T-cell (primary cell): ENCODE results near the gene LXN. TPM values are rescaled to one million over a fixed set of nuclear protein-coding genes. Genes with fewer than 3 reads are reported as not detected.

ENCODE experiments used
- ATAC-seq, 4 experiments: fragments of 200-7000 bp in 3 of 4; fragments of 150-1000 bp in 1 of 4; cut with Tn5 transposase; replicated peaks in 1 of 4; 1 replicate in 3 of 4; 2 replicates in 1 of 4; pipeline ENCODE4 v1.10.0; 2021; ENCODE audit warnings: moderate library complexity in 3 of 4, mild to moderate bottlenecking in 2 of 4, moderate number of reproducible peaks in 1 of 4
- CTCF ChIA-PET, 2 donors: fragments of 300-600 bp; sonication (Branson Sonifier 250); formaldehyde crosslinking; loops; one replicate each; lab custom pipeline; 2022; ENCODE audit warnings: antibody characterized with exemption in 2 of 2; lab: Charles Lee
- POLR2A ChIA-PET, 2 donors: fragments of 300-600 bp; sonication (Branson Sonifier 250); formaldehyde crosslinking; loops; one replicate each; lab custom pipeline; 2022; ENCODE audit warnings: antibody characterized with exemption in 2 of 2; lab: Charles Lee
- DNase-seq, 35 experiments: peaks; one replicate each; pipeline versions ENCODE4 v3.0.0 to v3.0.0-alpha.2; 2013 to 2023
- H3K27ac ChIP-seq: one replicate; pipeline ENCODE4 v1.5.1; 2013; ENCODE audit warnings: low read length
- H3K27me3 ChIP-seq, 2 experiments: replicated peaks in 1 of 2; 1 replicate in 1 of 2; 2 replicates in 1 of 2; pipeline versions ENCODE4 v1.6.1 to v1.7.0; 2013; ENCODE audit warnings: low read length in 1 of 2, mixed read lengths in 1 of 2; ENCODE audit not compliant: control insufficient read depth in 2 of 2, insufficient read depth in 2 of 2; ENCODE audit errors: extremely low read depth in 1 of 2
- H3K36me3 ChIP-seq, 2 donors: 1 replicate in 1 of 2; 2 replicates in 1 of 2; pipeline versions ENCODE4 v1.6.1 to v1.7.0; 2013; ENCODE audit warnings: low read length in 1 of 2; ENCODE audit not compliant: control insufficient read depth in 2 of 2, insufficient read depth in 1 of 2; ENCODE audit errors: extremely low read depth in 1 of 2
- H3K4me1 ChIP-seq, 2 experiments: 1 replicate in 1 of 2; 2 replicates in 1 of 2; pipeline versions ENCODE4 v1.6.1 to v1.7.0; 2013; ENCODE audit warnings: low read length in 2 of 2, mixed read lengths in 1 of 2; ENCODE audit not compliant: insufficient read depth in 2 of 2, control insufficient read depth in 1 of 2; ENCODE audit errors: extremely low read depth in 1 of 2
- H3K4me3 ChIP-seq, 2 donors: 1 replicate in 1 of 2; 2 replicates in 1 of 2; pipeline versions ENCODE4 v1.5.1 to v1.7.0; 2013; ENCODE audit warnings: mild to moderate bottlenecking in 2 of 2, low read length in 1 of 2, moderate library complexity in 1 of 2; ENCODE audit not compliant: control insufficient read depth in 1 of 2; ENCODE audit errors: extremely low read depth in 1 of 2
- H3K9me3 ChIP-seq: 2 replicates; pipeline ENCODE4 v1.7.0; 2013
- H3K27ac Mint-ChIP-seq, 2 donors: one replicate each; pipeline ENCODE4 v1.8.0; 2020 to 2021; ENCODE audit warnings: mild to moderate bottlenecking in 2 of 2, mixed read lengths in 2 of 2
- H3K27me3 Mint-ChIP-seq, 2 donors: one replicate each; pipeline ENCODE4 v1.8.0; 2021 to 2022; ENCODE audit warnings: mixed read lengths in 2 of 2
- H3K36me3 Mint-ChIP-seq: one replicate; pipeline ENCODE4 v1.8.0; 2021; ENCODE audit warnings: mixed read lengths
- H3K4me1 Mint-ChIP-seq, 3 donors: one replicate each; pipeline ENCODE4 v1.8.0; 2020 to 2022; ENCODE audit warnings: mixed read lengths in 3 of 3, mild to moderate bottlenecking in 1 of 3
- H3K4me3 Mint-ChIP-seq, 3 donors: one replicate each; pipeline ENCODE4 v1.8.0; 2020 to 2022; ENCODE audit warnings: mild to moderate bottlenecking in 3 of 3, mixed read lengths in 3 of 3, moderate library complexity in 3 of 3
- H3K9me3 Mint-ChIP-seq, 3 donors: one replicate each; pipeline ENCODE4 v1.8.0; 2020 to 2022; ENCODE audit warnings: mixed read lengths in 3 of 3
- WGBS: methylation state at CpG from one replicate; pipeline ENCODE4 v1.1.5; 2013; ENCODE audit warnings: missing lambda C conversion rate; ENCODE audit not compliant: insufficient coverage; 5-methylcytosine and 5-hydroxymethylcytosine counted together
- total RNA-seq, 35 experiments: library from RNA in 6 of 35; stranded (reverse) in 6 of 35; fragments of 120-200 nt in 1 of 35; gene quantifications; one replicate each; pipeline versions ENCODE4 v1.2.1 to v1.2.4 and lab custom pipeline; 2013 to 2026

The LXN gene
- total RNA-seq, 5 donors from 2014 or later (not counting 1 experiment from before 2014, with no cell fraction given) = 2.5 to 6.7 (median 3.9) TPM

DNA sequence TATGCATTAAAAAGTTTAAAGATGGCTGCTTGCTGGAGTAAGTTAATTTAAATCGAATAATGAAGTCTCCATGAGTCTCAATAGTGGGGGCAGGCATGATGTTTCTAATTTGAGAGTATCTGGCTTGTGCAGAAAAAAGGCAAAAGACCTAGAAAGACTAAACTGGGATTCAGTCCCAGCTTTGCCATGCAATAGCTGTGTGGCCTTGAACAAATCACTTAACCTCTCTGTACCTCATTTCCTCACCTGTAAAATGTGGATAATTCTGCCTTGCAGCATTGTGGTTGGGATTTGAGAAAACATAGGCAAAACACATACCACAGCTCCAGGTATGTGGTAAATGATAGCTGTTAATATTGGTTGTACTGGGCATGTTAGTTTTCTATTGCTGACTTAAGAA, 8.6 kb downstream of the LXN start:
- no peaks in the 10 kb centered on the region for H3K9me3 Mint-ChIP-seq
- ATAC-seq (no peak), DNase-seq (no peak)
- Histone ChIP-seq H3K36me3 (peaks cover 18 to 82% of the 10 kb centered on the region in 2 donors), H3K27ac (no peak overlapping the region), H3K27me3 (no peaks in the 10 kb centered on the region), H3K4me3 (no peak overlapping the region), H3K9me3 (no peaks in the 10 kb centered on the region), H3K4me1 (no peaks in the 10 kb centered on the region)
- H3K36me3 Mint-ChIP-seq = peaks cover 54% of the 10 kb centered on the region
- no peaks in the 10 kb centered on the region for H3K27me3 Mint-ChIP-seq
- peaks cover 0 to 11% (median 7%) of the 10 kb centered on the region in 3 donors for H3K4me1 Mint-ChIP-seq
- WGBS = no CpG with 5 or more reads among the region's 1 CpG
- H3K4me3 Mint-ChIP-seq = no peak overlapping the region
- CTCF ChIA-PET = interaction anchor here in 1 of 2 donors (1.1 kb wide), 1 partner anchor 19 kb away, joined by 4 read pairs; no protein-coding TSS in a partner anchor
- no peak overlapping the region for H3K27ac Mint-ChIP-seq
- POLR2A ChIA-PET = no interaction called here

DNA sequence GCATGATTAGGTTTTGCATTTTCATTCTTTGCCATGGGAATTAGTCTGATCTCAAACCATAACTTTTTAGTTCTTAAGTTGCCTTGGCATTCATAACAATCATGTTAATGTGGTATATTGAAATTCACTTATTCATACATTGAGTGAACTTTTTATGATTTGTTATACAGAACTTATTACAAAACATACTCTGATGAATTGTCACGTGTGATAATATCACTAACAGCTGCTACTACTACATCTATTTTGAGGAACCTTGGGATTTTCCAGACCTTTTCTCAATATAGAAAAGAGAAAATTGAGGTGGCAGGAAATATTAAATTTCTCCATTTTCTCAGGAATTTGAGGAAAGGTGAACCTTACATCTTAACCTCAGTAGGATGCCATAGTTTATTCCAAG, 9.2 kb downstream of the LXN start:
- no peaks in the 10 kb centered on the region for H3K9me3 Mint-ChIP-seq
- no peaks in the 10 kb centered on the region for H3K27me3 Mint-ChIP-seq
- no CpG with 5 or more reads among the region's 1 CpG for WGBS
- CTCF ChIA-PET = interaction anchor here in 1 of 2 donors (0.9 to 1.5 kb wide), 4 partner anchors 10 to 19 kb away, joined by 3 to 4 read pairs (median 4); partner anchors contain the start of gene GFM1
- no peak overlapping the region for H3K27ac ChIP-seq
- H3K36me3 ChIP-seq = peaks cover 18 to 84% of the 10 kb centered on the region in 2 donors
- no peaks in the 10 kb centered on the region for H3K9me3 ChIP-seq
- POLR2A ChIA-PET = interaction anchor here in 1 of 2 donors (0.7 kb wide), 1 partner anchor 89 kb away, joined by 3 read pairs; no protein-coding TSS in a partner anchor
- peaks cover 50% of the 10 kb centered on the region for H3K36me3 Mint-ChIP-seq
- H3K4me1 ChIP-seq = no peaks in the 10 kb centered on the region
- H3K27me3 ChIP-seq = no peaks in the 10 kb centered on the region
- no peak overlapping the region for H3K4me3 Mint-ChIP-seq
- no peak for DNase-seq
- no peak overlapping the region for H3K27ac Mint-ChIP-seq
- no peak for ATAC-seq
- H3K4me3 ChIP-seq = no peak overlapping the region
- peaks cover 0 to 7% (median 5%) of the 10 kb centered on the region in 3 donors for H3K4me1 Mint-ChIP-seq

DNA sequence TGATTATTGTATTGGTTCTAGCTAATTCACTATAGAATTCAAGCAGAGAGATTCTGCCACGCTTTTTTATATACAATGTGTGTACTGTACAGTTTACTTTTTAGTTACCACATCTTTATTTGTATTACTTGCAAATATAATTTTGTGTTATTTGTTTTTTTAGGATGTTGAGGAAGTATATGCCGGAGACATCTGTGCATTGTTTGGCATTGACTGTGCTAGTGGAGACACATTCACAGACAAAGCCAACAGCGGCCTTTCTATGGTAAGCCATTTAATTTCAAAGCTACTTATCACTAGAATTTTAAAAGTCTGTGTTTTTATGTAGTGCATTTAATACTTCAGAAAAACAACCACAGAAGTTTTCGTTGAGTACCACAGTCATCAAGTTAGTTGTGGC, 11.7 kb downstream of the LXN start:
- Mint-ChIP-seq H3K36me3 (peaks cover 52% of the 10 kb centered on the region), H3K4me1 (peaks cover 0 to 7% (median 5%) of the 10 kb centered on the region in 3 donors), H3K4me3 (no peak overlapping the region), H3K9me3 (no peaks in the 10 kb centered on the region), H3K27me3 (no peaks in the 10 kb centered on the region), H3K27ac (no peak overlapping the region)
- H3K27ac ChIP-seq = no peak overlapping the region
- ChIA-PET POLR2A (no interaction called here), CTCF (interaction anchor here (0.6 to 3.3 kb wide), 8 partner anchors 15 to 506 kb away, joined by 3 to 30 read pairs (median 4); partner anchors contain the start of gene GFM1 (in 2 of the 2))
- no peaks in the 10 kb centered on the region for H3K9me3 ChIP-seq
- DNase-seq (no peak), ATAC-seq (no peak)
- no CpG with 5 or more reads among the region's 4 CpGs for WGBS
- no peak overlapping the region for H3K4me3 ChIP-seq
- no peaks in the 10 kb centered on the region for H3K4me1 ChIP-seq
- H3K27me3 ChIP-seq = no peaks in the 10 kb centered on the region
- peaks cover 18 to 83% of the 10 kb centered on the region in 2 donors for H3K36me3 ChIP-seq

DNA sequence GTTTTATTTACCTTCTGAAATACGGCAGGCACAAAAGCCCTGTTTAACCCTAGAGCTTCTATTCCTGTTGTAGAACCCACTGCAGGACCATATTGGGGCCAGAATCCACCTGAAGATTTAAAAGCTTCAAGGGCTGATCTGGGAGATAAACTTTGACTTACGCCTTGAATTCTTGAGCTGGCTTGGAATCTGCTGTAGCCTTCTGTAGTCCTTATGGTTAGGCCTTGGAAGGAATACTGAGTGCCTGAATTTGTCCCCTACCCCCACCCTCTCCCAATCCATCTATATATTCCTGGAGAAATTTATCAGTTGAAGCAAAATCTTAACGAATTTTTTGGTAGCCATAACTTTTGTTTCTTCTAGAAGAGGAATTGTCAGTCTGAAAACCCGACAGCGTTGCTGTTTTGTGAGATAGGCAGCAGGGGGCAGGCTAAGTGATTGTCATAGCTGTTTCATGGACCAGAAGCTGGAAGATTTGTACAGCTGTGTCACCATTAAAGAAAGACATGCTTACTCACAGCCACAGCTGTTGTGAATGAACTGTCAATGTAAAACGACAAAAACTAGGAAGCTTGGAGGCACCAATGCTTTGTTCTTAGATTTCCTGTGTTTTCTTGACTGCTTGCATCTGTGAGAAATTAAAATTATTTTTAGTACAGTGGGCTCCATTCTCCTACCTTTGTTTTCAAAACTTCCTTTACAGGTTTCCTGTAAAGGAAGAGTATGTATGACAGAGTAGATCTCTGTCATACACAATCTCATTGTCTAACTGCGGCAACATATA, 12.8 kb downstream of the LXN start:
- WGBS = no CpG with 5 or more reads among the region's 7 CpGs
- ChIA-PET CTCF (interaction anchor here (0.5 to 3.3 kb wide), 20 partner anchors 9 to 601 kb away, joined by 3 to 59 read pairs (median 6); partner anchors contain the start of genes GFM1 (in 2 of the 2) and LXN (in 1 of the 2)), POLR2A (interaction anchor here in 1 of 2 donors (1.0 kb wide), 1 partner anchor 14 kb away, joined by 3 read pairs; no protein-coding TSS in a partner anchor)
- peaks cover 0 to 7% (median 5%) of the 10 kb centered on the region in 3 donors for H3K4me1 Mint-ChIP-seq
- Histone ChIP-seq H3K36me3 (peaks cover 14 to 80% of the 10 kb centered on the region in 2 donors), H3K27ac (no peak overlapping the region), H3K4me3 (no peak overlapping the region), H3K9me3 (no peaks in the 10 kb centered on the region), H3K4me1 (no peaks in the 10 kb centered on the region), H3K27me3 (no peaks in the 10 kb centered on the region)
- no peaks in the 10 kb centered on the region for H3K9me3 Mint-ChIP-seq
- peak; percentile 54 to 69 (median 68) for ATAC-seq
- no peak overlapping the region for H3K4me3 Mint-ChIP-seq
- no peaks in the 10 kb centered on the region for H3K27me3 Mint-ChIP-seq
- H3K36me3 Mint-ChIP-seq = peaks cover 42% of the 10 kb centered on the region
- peak overlapping the region in 1 of 2 donors; percentile 28 for H3K27ac Mint-ChIP-seq
- DNase-seq = peak in 31 of 35 experiments; percentile 6 to 64 (median 35)

DNA sequence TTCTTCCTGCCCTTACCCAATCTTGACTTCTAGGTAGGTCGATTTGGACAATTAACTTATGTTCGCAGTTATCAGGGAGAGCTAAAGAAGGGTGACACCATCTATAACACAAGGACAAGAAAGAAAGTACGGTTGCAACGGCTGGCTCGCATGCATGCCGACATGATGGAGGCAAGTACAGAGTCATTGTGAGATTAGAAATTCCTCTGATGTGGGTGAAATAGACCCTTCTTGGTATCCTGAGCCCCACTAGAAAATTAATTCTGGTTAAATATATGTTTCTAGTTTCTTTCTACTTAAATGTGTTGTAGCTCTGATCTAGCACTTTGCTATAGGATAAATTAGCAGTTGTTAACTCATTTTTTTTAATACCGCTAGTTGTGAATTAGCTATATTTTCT, 13.6 kb downstream of the LXN start:
- H3K9me3 Mint-ChIP-seq = no peaks in the 10 kb centered on the region
- H3K4me1 Mint-ChIP-seq = peaks cover 0 to 7% (median 3%) of the 10 kb centered on the region in 3 donors
- H3K27me3 Mint-ChIP-seq = no peaks in the 10 kb centered on the region
- no peaks in the 10 kb centered on the region for H3K9me3 ChIP-seq
- no peaks in the 10 kb centered on the region for H3K27me3 ChIP-seq
- no peak overlapping the region for H3K27ac ChIP-seq
- no CpG with 5 or more reads among the region's 7 CpGs for WGBS
- no peak overlapping the region for H3K4me3 Mint-ChIP-seq
- H3K36me3 ChIP-seq = peaks cover 9 to 80% of the 10 kb centered on the region in 2 donors
- ChIA-PET POLR2A (interaction anchor here (0.5 to 1.0 kb wide), 2 partner anchors 14 to 1505 kb away, joined by 3 read pairs; no protein-coding TSS in a partner anchor), CTCF (interaction anchor here (0.6 to 3.3 kb wide), 12 partner anchors 11 to 136 kb away, joined by 3 to 59 read pairs (median 6); partner anchors contain the start of genes GFM1 (in 2 of the 2) and LXN (in 1 of the 2))
- no peak overlapping the region for H3K4me3 ChIP-seq
- no peak for ATAC-seq
- peaks cover 37% of the 10 kb centered on the region for H3K36me3 Mint-ChIP-seq
- DNase-seq = no peak
- H3K27ac Mint-ChIP-seq = peak overlapping the region in 1 of 2 donors; percentile 24
- no peaks in the 10 kb centered on the region for H3K4me1 ChIP-seq

DNA sequence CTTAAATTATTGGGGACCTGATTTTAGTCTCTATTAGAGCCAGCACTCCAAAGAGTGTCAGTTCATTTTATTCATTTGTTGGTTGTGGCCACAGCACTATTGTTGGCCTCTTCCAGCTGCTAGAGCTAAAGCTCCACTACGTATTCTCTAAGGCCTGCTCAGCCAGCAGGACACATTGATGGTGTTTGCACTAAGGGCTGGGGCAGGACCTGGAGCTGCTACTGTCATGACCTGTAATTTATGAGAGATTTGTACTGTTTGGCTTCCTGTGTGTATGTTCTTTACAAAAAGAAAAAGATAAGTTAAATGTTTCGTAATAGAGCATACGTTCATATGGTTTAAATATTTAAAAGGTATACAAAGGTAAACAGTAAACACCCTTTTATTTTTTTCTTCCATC, 20.0 kb downstream of the LXN start:
- Mint-ChIP-seq H3K9me3 (no peaks in the 10 kb centered on the region), H3K27ac (no peak overlapping the region), H3K36me3 (peaks cover 42% of the 10 kb centered on the region), H3K4me1 (peaks cover 13 to 25% (median 17%) of the 10 kb centered on the region in 3 donors), H3K27me3 (no peaks in the 10 kb centered on the region), H3K4me3 (no peak overlapping the region)
- H3K4me1 ChIP-seq = no peaks in the 10 kb centered on the region
- ATAC-seq (no peak), DNase-seq (no peak)
- H3K27ac ChIP-seq = no peak overlapping the region
- no peaks in the 10 kb centered on the region for H3K9me3 ChIP-seq
- ChIA-PET POLR2A (interaction anchor here in 1 of 2 donors (1.0 kb wide), 1 partner anchor 10 kb away, joined by 3 read pairs; no protein-coding TSS in a partner anchor), CTCF (interaction anchor here in 1 of 2 donors (0.5 kb wide), 2 partner anchors 47 to 137 kb away, joined by 3 to 6 read pairs; no protein-coding TSS in a partner anchor)
- no peak overlapping the region for H3K4me3 ChIP-seq
- H3K27me3 ChIP-seq = no peaks in the 10 kb centered on the region
- WGBS = 100% methylated on average over 1 of the region's 3 CpGs
- H3K36me3 ChIP-seq = peaks cover 0 to 61% of the 10 kb centered on the region in 2 donors
